Keratinocyte (primary cell): ENCODE results near the gene CD93. TPM values are rescaled to one million over a fixed set of nuclear protein-coding genes. Genes with fewer than 3 reads are reported as not detected.

Experiments used
- DNase-seq: peaks from one replicate; pipeline ENCODE4 v3.0.0-alpha.2; 2011; ENCODE audit warnings: low read depth, missing footprints, low spot score
- FAIRE-seq: peaks from 2 replicates; lab custom pipeline; 2011; peaks lifted over from hg19 to GRCh38; lab: Jason Lieb, UNC
- H2AFZ ChIP-seq: 2 replicates; pipeline ENCODE4 v1.6.0; 2012; ENCODE audit warnings: low read length, control low read depth, inconsistent platforms; ENCODE audit not compliant: control insufficient read depth
- H3K27ac ChIP-seq: 2 replicates; pipeline ENCODE4 v1.5.1; 2011; ENCODE audit warnings: low read length; ENCODE audit not compliant: control insufficient read depth, insufficient read depth
- H3K27me3 ChIP-seq: 3 replicates; pipeline ENCODE4 v1.6.0; 2011; ENCODE audit warnings: low read length; ENCODE audit not compliant: control insufficient read depth, insufficient read depth; ENCODE audit errors: extremely low read depth
- H3K36me3 ChIP-seq, 2 experiments: 2 replicates in 1 of 2; 3 replicates in 1 of 2; pipeline ENCODE4 v1.5.1; 2011; ENCODE audit warnings: low read length in 2 of 2, mild to moderate bottlenecking in 1 of 2; ENCODE audit not compliant: control insufficient read depth in 2 of 2, insufficient read depth in 2 of 2; ENCODE audit errors: extremely low read depth in 1 of 2
- H3K4me1 ChIP-seq: 3 replicates; pipeline ENCODE4 v1.5.1; 2011; ENCODE audit warnings: low read length; ENCODE audit not compliant: control insufficient read depth, insufficient read depth; ENCODE audit errors: extremely low read depth
- H3K4me2 ChIP-seq: 3 replicates; pipeline ENCODE4 v1.6.0; 2011; ENCODE audit warnings: low read depth, low read length; ENCODE audit not compliant: control insufficient read depth, insufficient read depth; ENCODE audit errors: extremely low read depth
- H3K4me3 ChIP-seq, 3 experiments: fragments of 200-600 bp in 1 of 3; sonication (generic) in 1 of 3; 2 replicates in 2 of 3; 3 replicates in 1 of 3; pipeline ENCODE4 v1.5.1; 2011 to 2016; ENCODE audit warnings: low read length in 3 of 3, mild to moderate bottlenecking in 3 of 3, control low read depth in 2 of 3, inconsistent platforms in 1 of 3, low read depth in 1 of 3, mixed read lengths in 1 of 3, mixed run types in 1 of 3, moderate library complexity in 1 of 3; ENCODE audit not compliant: control insufficient read depth in 2 of 3, insufficient read depth in 2 of 3; ENCODE audit errors: extremely low read depth in 1 of 3
- H3K79me2 ChIP-seq: 2 replicates; pipeline ENCODE4 v1.6.0; 2012; ENCODE audit warnings: low read length; ENCODE audit not compliant: control insufficient read depth, insufficient read depth
- H3K9ac ChIP-seq: 3 replicates; pipeline ENCODE4 v1.6.0; 2011; ENCODE audit warnings: low read length; ENCODE audit not compliant: control insufficient read depth, insufficient read depth; ENCODE audit errors: extremely low read depth
- H3K9me1 ChIP-seq: 3 replicates; pipeline ENCODE4 v1.6.0; 2011; ENCODE audit warnings: low read length; ENCODE audit not compliant: control insufficient read depth, insufficient read depth; ENCODE audit errors: extremely low read depth
- H3K9me3 ChIP-seq: 2 replicates; pipeline ENCODE4 v1.5.1; 2012; ENCODE audit warnings: low read depth, low read length; ENCODE audit not compliant: control insufficient read depth
- H4K20me1 ChIP-seq: 3 replicates; pipeline ENCODE4 v1.6.0; 2011; ENCODE audit warnings: low read length; ENCODE audit not compliant: control insufficient read depth, insufficient read depth; ENCODE audit errors: extremely low read depth
- EZH2 ChIP-seq: IDR thresholded peaks from one replicate; pipeline ENCODE4 v1.6.1; 2012; ENCODE audit warnings: inconsistent platforms, mild to moderate bottlenecking, low read length, moderate library complexity
- dilution Hi-C: fragments of 300-500 bp; cut with MboI; formaldehyde crosslinking; loops from one replicate; pipeline ENCODE4 v1.7.0; 2020; ENCODE audit warnings: low sequenced_read_pairs; ENCODE audit not compliant: extremely low pct_ligation_motif_present
- polyA plus RNA-seq, 5 experiments: library from polyadenylated mRNA; depleted of rRNA in 3 of 5; stranded (reverse) in 3 of 5; stranded (forward) in 1 of 5; unstranded in 1 of 5; fragments of >200 nt; gene quantifications; 1 replicate in 1 of 5; 2 replicates in 3 of 5; 3 replicates in 1 of 5; pipeline versions ENCODE4 v1.2.1 to v1.2.3, GENCODE V29; 2011 to 2012; ENCODE audit warnings: missing spikeins in 2 of 5, low read depth in 1 of 5, low replicate concordance in 1 of 5
- TF ChIP-seq, protein P1 (sequence below), 3 experiments: IDR thresholded peaks in 1 of 3; conservative IDR thresholded peaks in 1 of 3; optimal IDR thresholded peaks in 1 of 3; 2 replicates in 2 of 3; 3 replicates in 1 of 3; pipeline versions ENCODE3 to v1.5.1; 2011; ENCODE audit warnings: low read length in 3 of 3, mild to moderate bottlenecking in 3 of 3, moderate library complexity in 2 of 3, control low read depth in 1 of 3, inconsistent platforms in 1 of 3; ENCODE audit not compliant: insufficient read depth in 2 of 3; ENCODE audit errors: extremely low read depth in 1 of 3

Gene CD93
- polyA plus RNA-seq, 1 donor (not counting 4 experiments of a cell fraction or from before 2014, with no cell fraction given) = not detected

DNA sequence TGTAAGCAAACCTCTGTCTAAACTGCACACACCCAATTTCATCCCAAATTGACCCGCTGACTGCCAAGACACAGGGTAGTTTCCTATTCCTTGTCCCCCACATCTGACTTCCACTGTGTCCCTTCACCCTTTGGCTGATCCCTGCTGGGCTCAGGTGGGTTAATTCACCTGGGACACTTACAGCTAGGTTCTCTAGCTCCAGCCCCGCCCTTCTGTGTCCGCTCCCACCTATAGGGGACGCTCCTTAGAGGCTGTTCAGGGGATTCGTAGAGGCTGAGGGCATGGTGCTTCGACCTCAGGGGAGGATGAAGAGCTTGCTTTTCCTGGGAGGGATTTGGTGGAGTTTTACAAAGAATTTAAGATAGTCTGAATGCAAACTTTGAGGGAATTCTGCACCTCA, 4.0 kb upstream of the CD93 start:
- Histone ChIP-seq H3K4me2 (no peak overlapping the region), H2AFZ (no peak overlapping the region), H3K9me3 (no peaks in the 10 kb centered on the region), H3K9ac (no peak overlapping the region), H4K20me1 (no peaks in the 10 kb centered on the region), H3K4me1 (peaks cover 9% of the 10 kb centered on the region), H3K36me3 (no peaks in the 10 kb centered on the region), H3K27me3 (no peaks in the 10 kb centered on the region), H3K79me2 (no peaks in the 10 kb centered on the region), H3K4me3 (no peak overlapping the region), H3K27ac (no peak overlapping the region), H3K9me1 (no peaks in the 10 kb centered on the region)
- DNase-seq = no peak
- no peak for TF ChIP-seq EZH2
- TF ChIP-seq, protein P1, sequence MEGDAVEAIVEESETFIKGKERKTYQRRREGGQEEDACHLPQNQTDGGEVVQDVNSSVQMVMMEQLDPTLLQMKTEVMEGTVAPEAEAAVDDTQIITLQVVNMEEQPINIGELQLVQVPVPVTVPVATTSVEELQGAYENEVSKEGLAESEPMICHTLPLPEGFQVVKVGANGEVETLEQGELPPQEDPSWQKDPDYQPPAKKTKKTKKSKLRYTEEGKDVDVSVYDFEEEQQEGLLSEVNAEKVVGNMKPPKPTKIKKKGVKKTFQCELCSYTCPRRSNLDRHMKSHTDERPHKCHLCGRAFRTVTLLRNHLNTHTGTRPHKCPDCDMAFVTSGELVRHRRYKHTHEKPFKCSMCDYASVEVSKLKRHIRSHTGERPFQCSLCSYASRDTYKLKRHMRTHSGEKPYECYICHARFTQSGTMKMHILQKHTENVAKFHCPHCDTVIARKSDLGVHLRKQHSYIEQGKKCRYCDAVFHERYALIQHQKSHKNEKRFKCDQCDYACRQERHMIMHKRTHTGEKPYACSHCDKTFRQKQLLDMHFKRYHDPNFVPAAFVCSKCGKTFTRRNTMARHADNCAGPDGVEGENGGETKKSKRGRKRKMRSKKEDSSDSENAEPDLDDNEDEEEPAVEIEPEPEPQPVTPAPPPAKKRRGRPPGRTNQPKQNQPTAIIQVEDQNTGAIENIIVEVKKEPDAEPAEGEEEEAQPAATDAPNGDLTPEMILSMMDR (optimal IDR thresholded peaks at IDR 0.05 in 1 of 3, IDR thresholded peaks at IDR 0.05 in 1 of 3, conservative IDR thresholded peaks at IDR 0.05 in 1 of 3; ENCODE audit: extremely low read depth in 1 of 3, insufficient read depth in 2 of 3, low read length in 3 of 3) = no peak
- FAIRE-seq = no peak
- dilution Hi-C loops = no loop called here

DNA sequence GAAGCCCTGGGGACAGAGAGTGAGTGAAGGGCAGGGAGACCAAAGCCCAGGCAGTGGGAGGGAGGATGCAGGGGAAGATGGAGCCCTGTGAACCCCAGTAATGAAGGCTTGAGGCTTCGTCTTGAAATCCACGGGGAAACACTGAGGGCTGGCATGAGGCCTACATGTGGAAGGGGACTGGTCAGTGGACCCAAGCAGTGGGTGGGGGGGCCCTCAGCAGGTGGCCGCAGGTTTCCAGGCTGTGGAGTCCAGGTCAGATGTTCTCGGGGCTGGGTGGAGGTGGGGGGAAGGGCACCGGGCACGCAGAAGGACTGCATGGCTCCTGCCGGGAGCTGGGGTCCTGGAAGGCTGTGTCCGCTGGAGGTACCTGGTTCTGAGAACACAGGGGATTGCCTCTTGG, 2.7 kb upstream of the CD93 start:
- Histone ChIP-seq H3K79me2 (no peaks in the 10 kb centered on the region), H3K27me3 (no peaks in the 10 kb centered on the region), H3K4me1 (no peaks in the 10 kb centered on the region), H2AFZ (no peak overlapping the region), H3K36me3 (no peaks in the 10 kb centered on the region), H3K4me2 (no peak overlapping the region), H3K9ac (no peak overlapping the region), H3K4me3 (no peak overlapping the region), H3K9me3 (no peaks in the 10 kb centered on the region), H4K20me1 (no peaks in the 10 kb centered on the region), H3K9me1 (no peaks in the 10 kb centered on the region), H3K27ac (no peak overlapping the region)
- dilution Hi-C loops = no loop called here
- no peak for TF ChIP-seq EZH2
- TF ChIP-seq, protein P1 (optimal IDR thresholded peaks at IDR 0.05 in 1 of 3, IDR thresholded peaks at IDR 0.05 in 1 of 3, conservative IDR thresholded peaks at IDR 0.05 in 1 of 3; ENCODE audit: extremely low read depth in 1 of 3, insufficient read depth in 2 of 3, low read length in 3 of 3) = no peak
- no peak for FAIRE-seq
- DNase-seq = no peak
